B cell (primary cell): ENCODE measurements around the gene TIE1. TPM values are rescaled to one million over a fixed set of nuclear protein-coding genes. Genes with fewer than 3 reads are reported as not detected.

ENCODE experiments used
- ATAC-seq: fragments of 200-7000 bp; cut with Tn5 transposase; one replicate; pipeline ENCODE4 v1.10.0; 2021; ENCODE audit warnings: low read depth, mild to moderate bottlenecking, moderate number of reproducible peaks, moderate library complexity
- CTCF ChIA-PET: fragments of 350-600 bp; sonication (Branson Sonifier 250); formaldehyde crosslinking; loops from one replicate; lab custom pipeline; 2021; ENCODE audit warnings: antibody characterized with exemption, inconsistent platforms; lab: Charles Lee
- POLR2A ChIA-PET: fragments of 350-600 bp; sonication (Branson Sonifier 250); formaldehyde crosslinking; loops from one replicate; lab custom pipeline; 2021; ENCODE audit warnings: antibody characterized with exemption; lab: Charles Lee
- DNase-seq: peaks from one replicate; pipeline ENCODE4 v3.0.0; 2013
- H2AFZ ChIP-seq: 2 replicates; pipeline ENCODE4 v1.6.1; 2012; ENCODE audit warnings: mild to moderate bottlenecking, low read depth, low read length; ENCODE audit not compliant: insufficient read depth, poor library complexity, severe bottlenecking
- H3K27ac ChIP-seq, 2 donors: 1 replicate in 1 of 2; 2 replicates in 1 of 2; pipeline ENCODE4 v1.5.1; 2012 to 2013; ENCODE audit warnings: low read length in 2 of 2, mild to moderate bottlenecking in 2 of 2, moderate library complexity in 1 of 2
- H3K27me3 ChIP-seq, 4 experiments: fragments of 200-600 bp in 1 of 4; sonication (generic) in 1 of 4; replicated peaks in 1 of 4; 1 replicate in 2 of 4; 2 replicates in 2 of 4; pipeline versions ENCODE4 v1.6.1 to v1.7.0; 2013 to 2016; ENCODE audit warnings: low read length in 3 of 4, mild to moderate bottlenecking in 2 of 4, mixed read lengths in 1 of 4, moderate library complexity in 1 of 4; ENCODE audit not compliant: insufficient read depth in 4 of 4, control insufficient read depth in 3 of 4; ENCODE audit errors: control extremely low read depth in 1 of 4
- H3K36me3 ChIP-seq, 2 experiments: replicated peaks in 1 of 2; 1 replicate in 1 of 2; 2 replicates in 1 of 2; pipeline versions ENCODE4 v1.6.1 to v1.7.1; 2013; ENCODE audit warnings: low read length in 1 of 2; ENCODE audit not compliant: insufficient read depth in 2 of 2, control insufficient read depth in 1 of 2; ENCODE audit errors: control extremely low read depth in 1 of 2, extremely low read depth in 1 of 2
- H3K4me1 ChIP-seq, 2 donors: fragments of 200-600 bp in 1 of 2; sonication (generic) in 1 of 2; 1 replicate in 1 of 2; 2 replicates in 1 of 2; pipeline versions ENCODE4 v1.5.1 to v1.6.1; 2013 to 2017; ENCODE audit warnings: low read length in 2 of 2; ENCODE audit not compliant: control insufficient read depth in 2 of 2, insufficient read depth in 2 of 2
- H3K4me2 ChIP-seq: replicated peaks from 2 replicates; pipeline ENCODE3; 2012; ENCODE audit warnings: mild to moderate bottlenecking, low read depth, low read length; ENCODE audit not compliant: poor library complexity, severe bottlenecking
- H3K4me3 ChIP-seq, 5 experiments: fragments of 200-600 bp in 1 of 5; sonication (generic) in 1 of 5; 1 replicate in 3 of 5; 2 replicates in 2 of 5; pipeline versions ENCODE4 v1.5.1 to v1.7.0; 2011 to 2016; ENCODE audit warnings: low read length in 4 of 5, mild to moderate bottlenecking in 4 of 5, low read depth in 2 of 5, control low read depth in 1 of 5, moderate library complexity in 1 of 5; ENCODE audit not compliant: insufficient read depth in 1 of 5; ENCODE audit errors: control extremely low read depth in 1 of 5, extremely low read depth in 1 of 5
- H3K79me2 ChIP-seq: fragments of 200-600 bp; sonication (generic); one replicate; pipeline ENCODE4 v1.6.0; 2016; ENCODE audit warnings: low read length; ENCODE audit not compliant: control insufficient read depth, insufficient read depth
- H3K9ac ChIP-seq: fragments of 200-600 bp; sonication (generic); 2 replicates; pipeline ENCODE4 v1.6.1; 2017; ENCODE audit warnings: mild to moderate bottlenecking, low read length, moderate library complexity
- H3K9me3 ChIP-seq, 3 donors: one replicate each; pipeline versions ENCODE4 v1.6.1 to v1.7.1; 2013; ENCODE audit warnings: low read length in 2 of 3; ENCODE audit not compliant: control insufficient read depth in 2 of 3, insufficient read depth in 1 of 3; ENCODE audit errors: control extremely low read depth in 1 of 3
- H4K20me1 ChIP-seq: 2 replicates; pipeline ENCODE4 v1.6.0; 2012; ENCODE audit warnings: mild to moderate bottlenecking, low read length; ENCODE audit not compliant: insufficient read depth, control insufficient read depth, poor library complexity, severe bottlenecking
- H3K27ac Mint-ChIP-seq: one replicate; pipeline ENCODE4 v1.8.0; 2021; ENCODE audit warnings: mixed read lengths
- H3K27me3 Mint-ChIP-seq: one replicate; pipeline ENCODE4 v1.8.0; 2021; ENCODE audit warnings: mixed read lengths
- H3K4me1 Mint-ChIP-seq: one replicate; pipeline ENCODE4 v1.8.0; 2021; ENCODE audit warnings: mixed read lengths
- H3K4me3 Mint-ChIP-seq: one replicate; pipeline ENCODE4 v1.8.0; 2021; ENCODE audit warnings: mixed read lengths
- H3K9me3 Mint-ChIP-seq: one replicate; pipeline ENCODE4 v1.8.0; 2022; ENCODE audit warnings: mixed read lengths; ENCODE audit not compliant: insufficient read depth
- CTCF ChIP-seq: fragments of 200-600 bp; IDR thresholded peaks from one replicate; pipeline ENCODE4 v1.8.0; 2022; ENCODE audit warnings: antibody characterized with exemption, mild to moderate bottlenecking
- EZH2 ChIP-seq: IDR thresholded peaks from 2 replicates; pipeline ENCODE4 v1.6.1; 2012; ENCODE audit warnings: borderline replicate concordance, low read depth, mild to moderate bottlenecking, moderate library complexity, low read length; ENCODE audit not compliant: insufficient read depth, poor library complexity, severe bottlenecking
- WGBS: methylation state at CpG from one replicate; pipeline ENCODE4 v1.1.5; 2013; ENCODE audit warnings: missing lambda C conversion rate; ENCODE audit not compliant: insufficient coverage; 5-methylcytosine and 5-hydroxymethylcytosine counted together
- intact Hi-C: fragments of 100-400 bp; cut with micrococcal nuclease; formaldehyde crosslinking; loops from one replicate; pipeline ENCODE4 v1.10.0; 2022
- polyA plus RNA-seq: library from polyadenylated mRNA; depleted of rRNA; stranded (reverse); fragments of >200 nt; gene quantifications from 2 replicates; pipeline ENCODE4 v1.2.3, GENCODE V29; 2012
- total RNA-seq, 2 donors: library from RNA; stranded (reverse); fragments of 120-200 nt in 1 of 2; gene quantifications; 1 replicate in 1 of 2; 2 replicates in 1 of 2; pipeline versions ENCODE4 v1.2.3 to v1.2.4, GENCODE V29; 2013 to 2022

Gene TIE1
- total and polyA plus RNA-seq, 2 donors (not counting 1 experiment from before 2014, with no cell fraction given), result 0.10 TPM; not detected in 1

- Histone ChIP-seq H3K4me2 (no peak overlapping the region), H3K27ac (no peak overlapping the region), H3K9ac (no peak overlapping the region), H2AFZ (no peak overlapping the region), H4K20me1 (no peaks in the 10 kb centered on the region), H3K27me3 (no peaks in the 10 kb centered on the region), H3K4me3 (no peak overlapping the region), H3K4me1 (no peaks in the 10 kb centered on the region), H3K9me3 (peaks cover 0 to 5% (median 0%) of the 10 kb centered on the region in 3 donors), H3K36me3 (no peaks in the 10 kb centered on the region), H3K79me2 (no peaks in the 10 kb centered on the region)
- TF ChIP-seq EZH2 (no peak), CTCF (no peak)
- H3K27me3 Mint-ChIP-seq, result peaks cover 10% of the 10 kb centered on the region
- WGBS, result 91% methylated on average over 12 of the region's 12 CpGs
- H3K27ac Mint-ChIP-seq, result no peak overlapping the region
- ATAC-seq, result no peak
- intact Hi-C loops, result no loop called here
- ChIA-PET CTCF (no interaction called here), POLR2A (no interaction called here)
- no peaks in the 10 kb centered on the region for H3K9me3 Mint-ChIP-seq
- no peak overlapping the region for H3K4me3 Mint-ChIP-seq
- DNase-seq, result no peak
- no peaks in the 10 kb centered on the region for H3K4me1 Mint-ChIP-seq
Measured at GRCh38 chr1:43284546-43285110, 16.2 kb upstream of the TIE1 start.

GRCh38 chr1:43285269-43285990 lies 15.4 kb upstream of the TIE1 start, which contains the start of gene C1orf210:
Gene C1orf210, minus strand, starts transcription at chr1:43285581. Its CDS starts 2,311 bp downstream, at chr1:43283270.
- intact Hi-C loops, result no loop called here
- H3K9ac ChIP-seq, result no peak within 1 kb of the TSS
- POLR2A ChIA-PET, result no interaction called here
- ATAC-seq (no peak), DNase-seq (no peak)
- Mint-ChIP-seq H3K4me1 (no peaks in the 10 kb centered on the region), H3K9me3 (no peaks in the 10 kb centered on the region), H3K4me3 (no peak within 1 kb of the TSS), H3K27ac (no peak within 1 kb of the TSS), H3K27me3 (peaks cover 4% of the 10 kb centered on the region)
- CTCF ChIA-PET, result no interaction called here
- H3K27ac ChIP-seq, result no peak within 1 kb of the TSS
- H3K36me3 ChIP-seq, result no peaks in the 10 kb centered on the region
- H3K9me3 ChIP-seq, result peaks cover 0 to 5% (median 0%) of the 10 kb centered on the region in 3 donors
- no peak within 1 kb of the TSS for H3K4me3 ChIP-seq
- no peaks in the 10 kb centered on the region for H3K27me3 ChIP-seq
- no peak within 1 kb of the TSS for H3K4me2 ChIP-seq
- H3K79me2 ChIP-seq, result no peaks in the 10 kb centered on the region
- H2AFZ ChIP-seq, result no peak within 1 kb of the TSS
- H4K20me1 ChIP-seq, result no peaks in the 10 kb centered on the region
- 60% methylated on average over 13 of the region's 19 CpGs for WGBS
- no peaks in the 10 kb centered on the region for H3K4me1 ChIP-seq
- TF ChIP-seq EZH2 (no peak), CTCF (no peak)
